ENCODE measurements around the gene CDH2.

DNA sequence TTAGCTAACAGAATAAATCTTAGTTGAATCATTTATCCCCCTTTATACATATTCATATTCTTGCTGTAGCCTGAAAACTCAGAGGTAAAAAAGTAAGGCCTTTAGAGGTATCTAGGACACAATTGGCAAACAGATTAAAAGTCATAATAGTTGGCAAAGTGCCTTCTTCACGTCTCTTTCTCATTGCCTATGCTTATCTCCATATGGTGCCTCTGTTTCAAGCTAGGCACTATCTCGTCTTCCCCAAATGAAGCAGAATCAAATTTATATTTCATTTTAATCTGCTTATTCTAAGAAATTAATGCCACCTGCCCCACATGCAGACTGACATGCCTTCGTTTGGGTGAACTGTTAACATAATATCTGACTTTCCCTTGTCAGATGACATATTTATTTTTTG, 245.4 kb downstream of the CDH2 start:
- no peak for TF ChIP-seq POLR2AphosphoS5 (IDR thresholded peaks at IDR 0.05; ENCODE audit: low read depth, low read length)
- no peak for TF ChIP-seq SIN3A (IDR thresholded peaks at IDR 0.05; ENCODE audit: borderline replicate concordance, insufficient read depth, low read depth, low read length)
